Bronchial epithelial cell (primary cell): ENCODE results near the gene MTHFD2L. TPM values are rescaled to one million over a fixed set of nuclear protein-coding genes. Genes with fewer than 3 reads are reported as not detected.

Experiments
- DNase-seq: peaks from one replicate; pipeline ENCODE4 v3.0.0-alpha.2; 2010; ENCODE audit warnings: low read depth
- FAIRE-seq: peaks from 2 replicates; lab custom pipeline; 2011; peaks lifted over from hg19 to GRCh38; lab: Jason Lieb, UNC
- H3K27me3 ChIP-seq: 2 replicates; pipeline ENCODE4 v1.5.1; 2011; ENCODE audit warnings: low read length; ENCODE audit not compliant: control insufficient read depth, insufficient read depth
- H3K36me3 ChIP-seq: 2 replicates; pipeline ENCODE4 v1.5.1; 2011; ENCODE audit warnings: low read length; ENCODE audit not compliant: control insufficient read depth, insufficient read depth
- H3K4me3 ChIP-seq: 2 replicates; pipeline ENCODE4 v1.5.1; 2011; ENCODE audit warnings: mild to moderate bottlenecking, low read depth, low read length, control low read depth
- total RNA-seq: library from RNA; depleted of rRNA; stranded (reverse); fragments of >200 nt; gene quantifications from 2 replicates; pipeline ENCODE4 v1.2.1, GENCODE V29; 2014
- TF ChIP-seq, protein P1 (sequence below): IDR thresholded peaks from 2 replicates; pipeline ENCODE4 v1.5.1; 2011; ENCODE audit warnings: mild to moderate bottlenecking, moderate library complexity, low read length, control low read depth, inconsistent platforms; ENCODE audit not compliant: insufficient read depth, severe bottlenecking

Gene MTHFD2L
- total RNA-seq, 1 donor from 2014 or later: 29.0 TPM

DNA sequence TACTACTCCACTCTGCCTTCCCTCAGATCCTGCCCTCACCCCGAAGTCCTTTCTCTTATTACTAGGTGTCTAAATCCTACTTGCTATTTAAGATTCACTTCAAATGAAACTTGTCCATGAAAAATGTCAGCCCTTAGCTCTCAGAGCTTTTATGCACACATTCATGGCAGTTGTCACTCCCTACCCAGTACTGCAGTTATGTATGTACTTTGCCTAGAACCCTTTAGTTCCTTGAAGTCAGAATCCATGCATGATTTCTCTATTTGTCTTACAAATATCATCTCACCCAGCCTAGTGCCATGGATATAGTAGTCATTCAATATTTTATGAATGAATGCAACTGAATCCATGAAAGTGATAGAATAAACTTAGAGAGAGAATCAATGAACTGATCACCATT is 147.1 kb downstream of the MTHFD2L start:
- FAIRE-seq (no peak), DNase-seq (no peak)
- Histone ChIP-seq H3K27me3 (no peaks in the 10 kb centered on the region), H3K4me3 (no peak overlapping the region), H3K36me3 (no peaks in the 10 kb centered on the region)
- TF ChIP-seq, protein P1, sequence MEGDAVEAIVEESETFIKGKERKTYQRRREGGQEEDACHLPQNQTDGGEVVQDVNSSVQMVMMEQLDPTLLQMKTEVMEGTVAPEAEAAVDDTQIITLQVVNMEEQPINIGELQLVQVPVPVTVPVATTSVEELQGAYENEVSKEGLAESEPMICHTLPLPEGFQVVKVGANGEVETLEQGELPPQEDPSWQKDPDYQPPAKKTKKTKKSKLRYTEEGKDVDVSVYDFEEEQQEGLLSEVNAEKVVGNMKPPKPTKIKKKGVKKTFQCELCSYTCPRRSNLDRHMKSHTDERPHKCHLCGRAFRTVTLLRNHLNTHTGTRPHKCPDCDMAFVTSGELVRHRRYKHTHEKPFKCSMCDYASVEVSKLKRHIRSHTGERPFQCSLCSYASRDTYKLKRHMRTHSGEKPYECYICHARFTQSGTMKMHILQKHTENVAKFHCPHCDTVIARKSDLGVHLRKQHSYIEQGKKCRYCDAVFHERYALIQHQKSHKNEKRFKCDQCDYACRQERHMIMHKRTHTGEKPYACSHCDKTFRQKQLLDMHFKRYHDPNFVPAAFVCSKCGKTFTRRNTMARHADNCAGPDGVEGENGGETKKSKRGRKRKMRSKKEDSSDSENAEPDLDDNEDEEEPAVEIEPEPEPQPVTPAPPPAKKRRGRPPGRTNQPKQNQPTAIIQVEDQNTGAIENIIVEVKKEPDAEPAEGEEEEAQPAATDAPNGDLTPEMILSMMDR: no peak

DNA sequence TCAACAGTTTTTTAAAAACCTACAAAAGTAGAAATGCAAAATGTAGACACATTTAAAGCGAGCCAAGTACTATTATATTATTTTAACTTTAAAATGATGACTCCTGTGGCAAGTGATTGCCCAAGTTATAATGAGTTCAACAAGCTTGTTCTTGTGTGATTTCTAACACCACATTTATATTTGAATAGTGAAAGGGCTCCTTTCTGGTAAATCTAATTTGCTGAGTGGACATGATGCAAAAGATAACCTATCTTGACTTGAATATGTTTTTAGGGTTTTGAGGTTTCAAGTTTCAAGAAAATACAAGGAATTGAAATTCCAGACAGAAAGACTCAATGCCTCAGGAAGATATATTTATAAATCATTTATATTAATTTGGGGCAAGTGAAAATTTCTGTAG is 149.3 kb downstream of the MTHFD2L start:
- no peak overlapping the region for H3K4me3 ChIP-seq
- H3K27me3 ChIP-seq: no peaks in the 10 kb centered on the region
- H3K36me3 ChIP-seq: peaks cover 1% of the 10 kb centered on the region
- FAIRE-seq (no peak), DNase-seq (no peak)
- TF ChIP-seq, protein P1: no peak

DNA sequence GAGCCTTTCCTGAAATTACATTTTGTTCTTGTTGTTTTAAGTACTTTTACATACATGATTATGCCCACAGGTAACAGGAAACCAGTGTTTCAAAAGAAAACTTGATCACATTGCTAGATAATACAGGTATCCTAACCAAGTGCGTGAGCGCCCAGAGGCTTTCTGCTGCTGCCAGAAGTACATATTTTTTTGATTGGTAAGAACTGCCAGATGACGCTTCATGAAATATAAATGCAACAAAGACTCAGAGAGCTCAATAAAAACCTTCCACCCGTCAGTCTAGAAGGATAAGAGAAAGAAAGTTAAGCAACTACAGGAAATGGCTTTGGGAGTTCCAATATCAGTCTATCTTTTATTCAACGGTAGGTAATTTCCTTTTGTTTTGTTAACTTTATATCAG is 150.3 kb downstream of the MTHFD2L start, which contains the start of gene EPGN:
Gene EPGN, plus strand, starts transcription at position 256 of the 400 bp plus-strand sequence. Its CDS starts 64 bp downstream, at position 320.
- TF ChIP-seq, protein P1: no peak
- Histone ChIP-seq H3K27me3 (no peaks in the 10 kb centered on the region), H3K4me3 (peak within 1 kb of the TSS; percentile 23), H3K36me3 (peaks cover 2% of the 10 kb centered on the region)
- FAIRE-seq (no peak), DNase-seq (peak; percentile 82)

DNA sequence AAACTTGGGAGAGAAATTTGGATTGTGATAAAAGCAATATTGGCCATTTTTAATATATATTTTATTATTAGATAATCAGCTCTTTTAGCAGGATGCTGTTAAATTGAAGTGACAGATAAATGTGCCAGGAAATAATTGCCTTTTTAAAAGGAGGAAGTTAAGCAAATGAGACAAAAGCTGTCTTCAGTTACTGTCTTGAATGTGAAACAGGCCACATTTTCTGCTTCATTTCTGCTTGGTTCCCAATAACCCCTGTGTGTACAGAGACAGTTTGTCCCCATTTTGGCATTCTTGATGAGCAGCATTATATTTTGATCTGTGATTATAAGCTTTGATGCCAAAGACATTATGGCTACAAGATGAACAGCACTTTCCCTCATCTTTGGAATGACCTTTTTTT is 151.3 kb downstream of the MTHFD2L start:
- DNase-seq: no peak
- Histone ChIP-seq H3K4me3 (peak overlapping the region; percentile 23), H3K36me3 (peaks cover 2% of the 10 kb centered on the region), H3K27me3 (no peaks in the 10 kb centered on the region)
- TF ChIP-seq, protein P1: no peak
- FAIRE-seq: no peak

DNA sequence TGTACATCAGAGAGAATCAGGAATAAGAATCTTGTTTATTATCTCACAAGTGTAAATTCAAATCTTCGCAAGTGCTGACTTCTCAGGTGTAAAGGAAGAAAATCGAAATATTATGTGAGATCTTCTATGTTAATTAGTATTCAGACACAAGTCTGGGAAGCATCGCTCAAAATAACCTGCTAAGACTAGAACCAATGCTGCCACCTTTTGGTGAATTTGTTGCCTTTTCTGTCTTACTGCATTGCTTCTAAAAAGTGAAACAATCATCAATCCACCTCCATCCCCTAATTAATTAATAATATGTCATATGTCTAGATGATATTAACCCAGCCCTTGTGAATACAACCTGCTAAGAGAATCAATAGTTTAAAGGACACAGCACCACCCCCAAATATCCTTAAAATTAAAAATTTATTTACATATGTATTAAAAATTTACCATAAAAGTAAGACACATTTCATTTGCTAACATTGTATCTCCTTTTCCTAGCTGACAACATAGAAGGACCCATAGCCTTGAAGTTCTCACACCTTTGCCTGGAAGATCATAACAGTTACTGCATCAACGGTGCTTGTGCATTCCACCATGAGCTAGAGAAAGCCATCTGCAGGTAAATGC is 153.9 kb downstream of the MTHFD2L start:
- Histone ChIP-seq H3K4me3 (no peak overlapping the region), H3K36me3 (peaks cover 2% of the 10 kb centered on the region), H3K27me3 (no peaks in the 10 kb centered on the region)
- DNase-seq (peak; percentile 69), FAIRE-seq (no peak)
- TF ChIP-seq, protein P1: peak; percentile 58

DNA sequence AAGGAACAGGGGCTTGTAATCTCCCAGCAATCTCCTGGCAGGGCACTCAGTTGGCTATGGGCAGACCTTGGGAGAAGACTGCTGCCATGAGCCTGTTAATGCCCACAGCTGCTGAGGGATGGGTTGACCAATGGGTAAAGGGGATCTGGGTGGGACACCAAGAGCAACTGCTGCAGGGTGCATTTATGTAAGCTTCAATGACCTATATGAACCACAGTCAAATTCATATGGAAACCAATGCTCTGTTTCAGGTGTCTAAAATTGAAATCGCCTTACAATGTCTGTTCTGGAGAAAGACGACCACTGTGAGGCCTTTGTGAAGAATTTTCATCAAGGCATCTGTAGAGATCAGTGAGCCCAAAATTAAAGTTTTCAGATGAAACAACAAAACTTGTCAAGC is 156.4 kb downstream of the MTHFD2L start:
- FAIRE-seq (no peak), DNase-seq (no peak)
- peaks cover 2% of the 10 kb centered on the region for H3K36me3 ChIP-seq
- H3K27me3 ChIP-seq: no peaks in the 10 kb centered on the region
- no peak overlapping the region for H3K4me3 ChIP-seq
- TF ChIP-seq, protein P1: no peak
